Ovary (tissue), 3 donors: ENCODE measurements around the gene AKAP5.

Experiments used
- EP300 ChIP-seq: sonication (generic); formaldehyde crosslinking; IDR thresholded peaks from one replicate; pipeline ENCODE4 v1.6.1; 2017; ENCODE audit warnings: antibody characterized with exemption
- POLR2A ChIP-seq: fragments of 450-650 bp; IDR thresholded peaks from one replicate; pipeline ENCODE4 v1.6.1; 2017; ENCODE audit warnings: antibody characterized with exemption, mild to moderate bottlenecking, moderate library complexity
- TF ChIP-seq, protein P1 (sequence below), 3 donors: fragments of 450-650 bp in 2 of 3; fragments of 200-600 bp in 1 of 3; IDR thresholded peaks; one replicate each; pipeline versions ENCODE4 v1.5.1 to v1.8.0; 2016 to 2022; ENCODE audit warnings: antibody characterized with exemption in 3 of 3, mild to moderate bottlenecking in 1 of 3
- donor health status: DM: no; HTN: no; CAD: no.

DNA sequence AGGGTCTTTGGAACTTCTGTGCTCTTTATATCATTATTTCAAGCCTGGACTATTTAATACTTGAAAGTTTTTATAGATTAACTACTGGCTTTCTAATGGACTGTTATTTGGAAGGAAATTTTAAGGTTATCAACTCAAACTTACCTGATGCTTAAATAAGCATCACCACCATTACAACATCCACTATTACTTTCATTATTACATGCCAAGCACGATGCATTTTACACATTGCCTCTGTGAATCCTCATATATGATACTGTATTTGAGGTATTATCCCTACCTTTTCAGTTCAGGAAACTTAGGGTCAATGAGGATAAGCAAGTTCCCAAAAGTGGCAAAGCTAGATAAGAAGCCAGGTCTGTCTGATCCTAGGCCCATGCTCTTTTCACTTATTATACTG, 51.7 kb downstream of the AKAP5 start:
- TF ChIP-seq POLR2A (no peak), EP300 (no peak)
- TF ChIP-seq, protein P1, sequence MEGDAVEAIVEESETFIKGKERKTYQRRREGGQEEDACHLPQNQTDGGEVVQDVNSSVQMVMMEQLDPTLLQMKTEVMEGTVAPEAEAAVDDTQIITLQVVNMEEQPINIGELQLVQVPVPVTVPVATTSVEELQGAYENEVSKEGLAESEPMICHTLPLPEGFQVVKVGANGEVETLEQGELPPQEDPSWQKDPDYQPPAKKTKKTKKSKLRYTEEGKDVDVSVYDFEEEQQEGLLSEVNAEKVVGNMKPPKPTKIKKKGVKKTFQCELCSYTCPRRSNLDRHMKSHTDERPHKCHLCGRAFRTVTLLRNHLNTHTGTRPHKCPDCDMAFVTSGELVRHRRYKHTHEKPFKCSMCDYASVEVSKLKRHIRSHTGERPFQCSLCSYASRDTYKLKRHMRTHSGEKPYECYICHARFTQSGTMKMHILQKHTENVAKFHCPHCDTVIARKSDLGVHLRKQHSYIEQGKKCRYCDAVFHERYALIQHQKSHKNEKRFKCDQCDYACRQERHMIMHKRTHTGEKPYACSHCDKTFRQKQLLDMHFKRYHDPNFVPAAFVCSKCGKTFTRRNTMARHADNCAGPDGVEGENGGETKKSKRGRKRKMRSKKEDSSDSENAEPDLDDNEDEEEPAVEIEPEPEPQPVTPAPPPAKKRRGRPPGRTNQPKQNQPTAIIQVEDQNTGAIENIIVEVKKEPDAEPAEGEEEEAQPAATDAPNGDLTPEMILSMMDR (IDR thresholded peaks at IDR 0.05), result no peak
